ENCODE results near the gene PIP4K2B. TPM values are rescaled to one million over a fixed set of nuclear protein-coding genes. Genes with fewer than 3 reads are reported as not detected.

PIP4K2B gene
- total RNA-seq, 1 experiment from 2014 or later: 47.4 TPM

DNA sequence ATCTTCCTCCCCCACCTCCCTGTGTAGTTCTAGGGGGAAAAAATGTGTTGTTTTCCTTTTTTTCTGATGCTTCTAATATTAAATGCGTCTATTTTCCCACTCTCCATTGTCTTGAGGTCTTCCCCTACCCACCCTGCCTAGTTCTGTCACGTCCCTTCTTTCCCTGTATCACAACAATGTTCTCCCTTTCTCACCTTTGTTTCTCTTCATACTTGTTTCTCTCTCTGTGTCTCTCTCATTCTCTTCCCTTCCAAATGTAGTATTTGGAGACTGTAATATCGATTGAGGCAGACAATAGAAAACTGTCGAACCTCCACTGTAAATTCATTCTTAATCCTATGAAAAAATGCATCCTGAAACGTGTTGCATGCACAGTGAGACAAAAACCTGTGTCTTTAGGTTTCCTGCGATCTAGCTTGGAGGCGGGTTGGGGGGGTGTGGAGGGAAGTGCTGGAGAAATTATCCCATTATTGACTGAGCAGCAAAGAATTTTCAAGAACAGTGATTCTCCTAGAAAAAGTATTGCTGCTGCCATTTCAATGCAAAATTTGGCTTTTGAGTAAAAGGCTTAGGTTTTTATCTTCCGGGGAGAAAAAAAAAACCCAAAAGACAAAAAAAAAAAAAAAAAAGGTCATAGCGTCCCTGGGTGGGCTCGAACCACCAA lies 48.1 kb downstream of the PIP4K2B start:
- peaks cover 6% of the 10 kb centered on the region; the same call in 1 of the 2 replicates for H4K20me1 ChIP-seq (ENCODE audit: insufficient read depth)
- POLR2A ChIA-PET (ENCODE audit: unreplicated experiment): interaction anchor here (0.6 kb wide), 3 partner anchors 36 to 126 kb away, joined by 3 to 5 read pairs (median 4); no protein-coding TSS in a partner anchor

DNA sequence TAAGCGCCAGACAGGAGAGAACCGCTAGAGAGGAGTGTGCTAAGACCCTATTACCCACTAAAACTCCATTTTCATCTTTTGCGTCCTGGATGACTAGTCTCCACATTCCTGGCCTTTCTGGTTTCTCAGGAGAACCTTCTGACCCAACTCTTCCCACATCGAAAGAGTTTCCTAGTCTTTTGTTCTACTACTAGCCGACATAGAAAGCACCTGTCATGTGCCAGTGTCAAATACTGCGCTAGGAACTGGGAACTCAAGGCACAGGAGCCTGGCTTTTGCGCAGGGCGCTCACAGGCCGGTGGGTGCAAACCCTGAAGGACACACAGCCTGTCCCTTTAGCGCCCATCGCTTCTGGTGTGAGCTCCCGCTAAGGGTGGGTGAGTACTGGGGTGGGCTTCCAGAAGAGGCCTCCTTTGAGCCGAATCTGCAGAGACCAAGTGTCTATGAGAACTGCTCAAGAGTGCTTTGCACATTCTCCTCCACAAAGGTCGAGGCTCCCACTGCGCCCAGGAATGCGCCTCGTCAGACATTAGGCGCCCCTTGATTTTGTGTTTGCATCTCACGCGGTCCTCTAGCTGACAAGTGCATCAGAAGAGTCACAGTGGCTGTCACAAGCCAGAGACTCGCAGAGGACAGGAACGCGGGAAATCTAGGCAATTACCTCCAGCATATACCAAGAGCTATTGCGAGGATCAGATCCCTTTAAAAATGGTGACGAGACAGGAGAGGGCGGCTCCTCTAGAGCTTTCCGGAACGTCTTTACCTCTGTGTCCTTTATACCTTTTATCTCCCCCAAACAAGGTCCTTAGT lies 48.8 kb downstream of the PIP4K2B start:
- Histone ChIP-seq H3K4me3 (peak overlapping the region; percentile 92), H3K27me3 (ENCODE audit: insufficient read depth, low read depth) (no peaks in the 10 kb centered on the region), H2AFZ (peak overlapping the region; percentile 80), H3K9me3 (ENCODE audit: insufficient read depth, low read depth) (no peaks in the 10 kb centered on the region), H3K4me2 (peak overlapping the region; percentile 97), H3K79me2 (ENCODE audit: low read depth) (peaks cover 76% of the 10 kb centered on the region), H3K36me3 (ENCODE audit: low read depth) (no peaks in the 10 kb centered on the region), H3K9me2 (ENCODE audit: insufficient read depth) (no peaks in the 10 kb centered on the region), H3K4me1 (replicated peaks; ENCODE audit: insufficient read depth) (peaks cover 21% of the 10 kb centered on the region), H3F3A (ENCODE audit: insufficient read depth, low read depth) (peaks cover 12% of the 10 kb centered on the region), H4K20me1 (ENCODE audit: insufficient read depth) (peaks cover 12% of the 10 kb centered on the region), H3K27ac (peak overlapping the region; percentile 53)
- CTCF ChIA-PET: no interaction called here
- peak in 1 of 2 experiments; percentile 53 for DNase-seq
- POLR2A ChIA-PET (ENCODE audit: unreplicated experiment): interaction anchor here (0.6 kb wide), 2 partner anchors 35 to 127 kb away, joined by 3 to 4 read pairs; no protein-coding TSS in a partner anchor
- intact Hi-C loops (cut with micrococcal nuclease; ENCODE audit: unreplicated experiment): loop anchor here (2.0 to 5.0 kb wide), 3 partner anchors 47 to 402 kb away; partner anchors contain the start of genes FBXO47 and PIP4K2B
- no TSS peak for BruUV-seq (replicated peaks)
- TF ChIP-seq, protein P1, sequence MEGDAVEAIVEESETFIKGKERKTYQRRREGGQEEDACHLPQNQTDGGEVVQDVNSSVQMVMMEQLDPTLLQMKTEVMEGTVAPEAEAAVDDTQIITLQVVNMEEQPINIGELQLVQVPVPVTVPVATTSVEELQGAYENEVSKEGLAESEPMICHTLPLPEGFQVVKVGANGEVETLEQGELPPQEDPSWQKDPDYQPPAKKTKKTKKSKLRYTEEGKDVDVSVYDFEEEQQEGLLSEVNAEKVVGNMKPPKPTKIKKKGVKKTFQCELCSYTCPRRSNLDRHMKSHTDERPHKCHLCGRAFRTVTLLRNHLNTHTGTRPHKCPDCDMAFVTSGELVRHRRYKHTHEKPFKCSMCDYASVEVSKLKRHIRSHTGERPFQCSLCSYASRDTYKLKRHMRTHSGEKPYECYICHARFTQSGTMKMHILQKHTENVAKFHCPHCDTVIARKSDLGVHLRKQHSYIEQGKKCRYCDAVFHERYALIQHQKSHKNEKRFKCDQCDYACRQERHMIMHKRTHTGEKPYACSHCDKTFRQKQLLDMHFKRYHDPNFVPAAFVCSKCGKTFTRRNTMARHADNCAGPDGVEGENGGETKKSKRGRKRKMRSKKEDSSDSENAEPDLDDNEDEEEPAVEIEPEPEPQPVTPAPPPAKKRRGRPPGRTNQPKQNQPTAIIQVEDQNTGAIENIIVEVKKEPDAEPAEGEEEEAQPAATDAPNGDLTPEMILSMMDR (conservative IDR thresholded peaks at IDR 0.05): no peak
- TF ChIP-seq EZH2 (IDR thresholded peaks at IDR 0.05; ENCODE audit: low read depth): no peak

More for the DNA sequence above, 48.1 kb downstream of the PIP4K2B start:
- no peak for DNase-seq
- Histone ChIP-seq H3K9me3 (ENCODE audit: insufficient read depth, low read depth) (no peaks in the 10 kb centered on the region), H3K4me3 (peak overlapping the region; percentile 92), H3K36me3 (ENCODE audit: low read depth) (no peaks in the 10 kb centered on the region), H3K9me2 (ENCODE audit: insufficient read depth) (no peaks in the 10 kb centered on the region), H3K27ac (peak overlapping the region; percentile 53; the same call in 1 of the 2 replicates), H3K79me2 (ENCODE audit: low read depth) (peaks cover 75% of the 10 kb centered on the region), H3K4me2 (peak overlapping the region; percentile 97), H3F3A (ENCODE audit: insufficient read depth, low read depth) (peaks cover 11% of the 10 kb centered on the region), H3K27me3 (ENCODE audit: insufficient read depth, low read depth) (no peaks in the 10 kb centered on the region), H3K4me1 (replicated peaks; ENCODE audit: insufficient read depth) (peaks cover 17% of the 10 kb centered on the region), H2AFZ (peak overlapping the region; percentile 53)
- TF ChIP-seq, protein P1 (conservative IDR thresholded peaks at IDR 0.05): no peak
- no peak for TF ChIP-seq EZH2 (IDR thresholded peaks at IDR 0.05; ENCODE audit: low read depth)
- intact Hi-C loops (cut with micrococcal nuclease; ENCODE audit: unreplicated experiment): loop anchor here (2.0 to 5.0 kb wide), 3 partner anchors 46 to 402 kb away; partner anchors contain the start of genes FBXO47 and PIP4K2B
- no TSS peak for BruUV-seq (replicated peaks)
- CTCF ChIA-PET: no interaction called here

DNA sequence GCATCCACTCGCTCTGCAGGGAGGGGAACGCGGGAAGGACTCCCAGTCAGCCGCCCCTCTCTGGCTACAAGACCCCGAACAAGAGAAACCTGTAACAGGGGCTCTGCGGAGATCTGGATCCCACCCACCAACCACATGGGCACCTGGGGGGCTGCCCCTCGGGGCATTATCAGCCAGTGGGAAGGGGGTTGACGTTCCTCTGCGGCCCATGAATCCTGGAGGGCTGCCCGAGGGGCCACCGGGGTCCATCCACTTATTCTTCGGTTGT lies 49.4 kb downstream of the PIP4K2B start:
- Histone ChIP-seq H3K4me2 (peak overlapping the region; percentile 97), H3K36me3 (ENCODE audit: low read depth) (no peaks in the 10 kb centered on the region), H3K9me3 (ENCODE audit: insufficient read depth, low read depth) (no peaks in the 10 kb centered on the region), H3K9me2 (ENCODE audit: insufficient read depth) (no peaks in the 10 kb centered on the region), H3K4me3 (peak overlapping the region; percentile 92), H3K79me2 (ENCODE audit: low read depth) (peaks cover 78% of the 10 kb centered on the region), H3K4me1 (replicated peaks; ENCODE audit: insufficient read depth) (peaks cover 21% of the 10 kb centered on the region), H3F3A (ENCODE audit: insufficient read depth, low read depth) (peaks cover 17% of the 10 kb centered on the region), H3K27ac (peak overlapping the region; percentile 53), H2AFZ (peak overlapping the region; percentile 80), H4K20me1 (ENCODE audit: insufficient read depth) (peaks cover 17% of the 10 kb centered on the region), H3K27me3 (ENCODE audit: insufficient read depth, low read depth) (no peaks in the 10 kb centered on the region)
- TF ChIP-seq, protein P1 (conservative IDR thresholded peaks at IDR 0.05): no peak
- TF ChIP-seq EZH2 (IDR thresholded peaks at IDR 0.05; ENCODE audit: low read depth): no peak
- POLR2A ChIA-PET (ENCODE audit: unreplicated experiment): interaction anchor here (0.5 to 0.6 kb wide), 2 partner anchors 352 to 403 kb away, joined by 3 to 8 read pairs; no protein-coding TSS in a partner anchor
- intact Hi-C loops (cut with micrococcal nuclease; ENCODE audit: unreplicated experiment): loop anchor here (2.0 to 5.0 kb wide), 3 partner anchors 47 to 403 kb away; partner anchors contain the start of genes FBXO47 and PIP4K2B
- CTCF ChIA-PET: no interaction called here
- no TSS peak for BruUV-seq (replicated peaks)
- no peak for DNase-seq
